Muscle layer of colon (tissue), 2 donors: ENCODE results near the gene PABPN1L.

Source experiments
- H3K27ac ChIP-seq: one replicate; pipeline ENCODE4 v1.7.0; 2013; ENCODE audit warnings: low read depth, mild to moderate bottlenecking, low read length, moderate library complexity
- H3K27me3 ChIP-seq, 2 donors: one replicate each; pipeline ENCODE4 v1.7.0; 2013; ENCODE audit warnings: low read length in 2 of 2, mild to moderate bottlenecking in 2 of 2; ENCODE audit not compliant: insufficient read depth in 2 of 2, control insufficient read depth in 1 of 2
- H3K36me3 ChIP-seq: one replicate; pipeline ENCODE4 v1.7.0; 2013; ENCODE audit warnings: mild to moderate bottlenecking, low read length; ENCODE audit not compliant: insufficient read depth
- H3K4me1 ChIP-seq: one replicate; pipeline ENCODE4 v1.7.0; 2013; ENCODE audit warnings: mild to moderate bottlenecking, low read length; ENCODE audit not compliant: insufficient read depth
- H3K4me3 ChIP-seq, 2 donors: one replicate each; pipeline ENCODE4 v1.7.0; 2013; ENCODE audit warnings: low read length in 2 of 2, low read depth in 1 of 2, mild to moderate bottlenecking in 1 of 2, moderate library complexity in 1 of 2
- H3K9ac ChIP-seq: one replicate; pipeline ENCODE4 v1.7.0; 2013; ENCODE audit warnings: low read length
- H3K9me3 ChIP-seq: one replicate; pipeline ENCODE4 v1.7.0; 2013; ENCODE audit warnings: mild to moderate bottlenecking, low read length
- donor health status: abdominal sarcoma.
- donor health status: Adenocarcinoma of cecum.

The PABPN1L gene

GRCh38 chr16:88888461-88889387 is 22.3 kb upstream of the PABPN1L start:
- Histone ChIP-seq H3K4me1 (no peaks in the 10 kb centered on the region), H3K9me3 (no peaks in the 10 kb centered on the region), H3K27me3 (no peaks in the 10 kb centered on the region), H3K4me3 (no peak overlapping the region), H3K9ac (no peak overlapping the region), H3K36me3 (no peaks in the 10 kb centered on the region), H3K27ac (no peak overlapping the region)

DNA sequence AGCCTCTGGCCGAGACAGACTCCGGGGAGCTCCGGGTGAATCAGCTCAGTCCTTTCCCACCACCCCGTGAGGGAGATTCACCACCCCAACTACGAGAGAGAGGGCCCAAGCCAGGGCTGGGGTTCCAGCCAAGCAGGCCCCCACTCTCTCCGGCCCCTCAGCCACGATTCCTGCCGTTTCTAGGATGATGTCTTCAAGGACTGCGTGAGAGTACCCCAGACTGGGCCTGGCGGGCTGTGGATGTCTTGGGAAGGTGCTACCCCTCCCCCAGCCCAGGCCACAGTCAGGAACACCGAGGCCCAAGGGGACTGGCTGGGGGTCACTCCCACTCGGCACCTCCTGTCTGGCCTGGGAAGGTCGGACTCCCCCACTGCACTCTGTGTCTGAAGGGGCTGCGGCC is 21.6 kb upstream of the PABPN1L start:
- Histone ChIP-seq H3K27ac (no peak overlapping the region), H3K4me1 (no peaks in the 10 kb centered on the region), H3K4me3 (no peak overlapping the region), H3K36me3 (no peaks in the 10 kb centered on the region), H3K9me3 (no peaks in the 10 kb centered on the region), H3K9ac (no peak overlapping the region), H3K27me3 (no peaks in the 10 kb centered on the region)

DNA sequence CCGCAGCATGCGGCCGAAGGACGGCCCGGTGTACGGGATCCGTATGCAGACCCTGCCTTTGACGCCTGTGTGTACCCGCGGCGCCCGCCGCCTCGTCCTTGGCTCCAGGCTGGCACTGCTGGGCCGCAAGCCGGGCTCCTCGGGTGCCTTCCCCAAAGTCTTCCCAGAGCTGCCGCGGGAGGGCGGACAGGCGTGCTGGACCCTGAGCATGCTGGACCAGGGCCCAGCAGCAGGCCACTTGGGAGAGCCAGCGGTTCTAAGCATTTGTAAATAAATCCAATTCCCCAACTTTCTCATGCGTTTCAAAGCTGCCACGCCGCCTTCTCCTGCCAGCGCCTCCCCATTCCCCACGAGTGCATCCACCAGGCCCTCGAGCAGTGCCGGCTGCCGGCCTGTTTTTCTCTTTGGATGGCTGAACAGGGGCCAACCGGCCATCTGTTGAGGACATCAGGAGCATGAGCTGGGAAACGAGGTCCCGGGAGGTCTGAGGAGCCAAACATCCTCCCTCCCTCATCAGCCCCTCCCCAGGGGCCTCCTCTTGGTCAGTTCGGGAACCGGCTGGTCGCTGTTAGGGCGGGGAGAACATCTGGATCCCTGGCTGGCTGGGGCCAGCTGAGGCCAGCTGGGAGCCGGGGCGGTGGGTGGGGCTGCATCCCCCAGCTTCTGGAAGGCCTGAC is 20.5 kb upstream of the PABPN1L start:
- Histone ChIP-seq H3K27ac (no peak overlapping the region), H3K9ac (no peak overlapping the region), H3K9me3 (no peaks in the 10 kb centered on the region), H3K27me3 (peaks cover 0 to 3% of the 10 kb centered on the region in 2 donors), H3K36me3 (no peaks in the 10 kb centered on the region), H3K4me1 (no peaks in the 10 kb centered on the region), H3K4me3 (no peak overlapping the region)

- no peaks in the 10 kb centered on the region for H3K36me3 ChIP-seq
- H3K27ac ChIP-seq, result no peak overlapping the region
Observed at GRCh38 chr16:88886420-88886844, 20.0 kb upstream of the PABPN1L start.

DNA sequence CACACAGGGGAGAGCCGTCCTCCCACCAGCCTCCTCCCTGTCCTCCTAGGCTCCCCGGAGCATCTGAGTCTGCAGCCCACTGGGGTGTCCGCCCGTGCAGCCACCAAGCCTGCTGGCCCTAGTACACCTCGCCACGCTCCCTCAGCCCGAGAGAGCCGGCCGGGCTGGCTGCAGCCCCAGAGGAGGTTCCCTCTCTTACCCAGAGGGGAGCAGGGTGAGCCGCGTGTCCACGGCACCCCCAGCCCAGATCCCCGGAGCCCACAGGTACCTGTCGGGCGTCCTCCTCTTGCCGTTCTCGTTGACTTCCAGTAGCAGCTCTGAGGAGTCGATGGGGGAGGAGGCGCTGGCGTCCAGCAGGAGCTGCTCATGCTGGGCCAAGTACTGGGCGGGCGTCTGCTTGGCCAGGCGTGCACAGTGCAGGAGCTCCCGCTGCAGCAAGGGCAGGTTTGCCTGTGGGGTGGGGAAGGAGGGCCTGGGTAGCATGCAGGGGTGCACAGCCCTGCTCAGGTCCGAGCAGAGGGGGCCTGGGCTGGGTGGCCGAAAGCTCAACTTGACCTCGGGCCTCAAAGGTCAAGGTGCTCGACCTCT is 19.3 kb upstream of the PABPN1L start:
- Histone ChIP-seq H3K27ac (no peak overlapping the region), H3K27me3 (peaks cover 0 to 15% of the 10 kb centered on the region in 2 donors), H3K9me3 (no peaks in the 10 kb centered on the region), H3K36me3 (no peaks in the 10 kb centered on the region), H3K4me1 (no peaks in the 10 kb centered on the region), H3K9ac (no peak overlapping the region), H3K4me3 (no peak overlapping the region)

More at GRCh38 chr16:88886420-88886844, 20.0 kb upstream of the PABPN1L start:
- no peaks in the 10 kb centered on the region for H3K9me3 ChIP-seq
- no peak overlapping the region for H3K4me3 ChIP-seq
- H3K4me1 ChIP-seq, result no peaks in the 10 kb centered on the region
- H3K9ac ChIP-seq, result no peak overlapping the region
- peaks cover 0 to 9% of the 10 kb centered on the region in 2 donors for H3K27me3 ChIP-seq

DNA sequence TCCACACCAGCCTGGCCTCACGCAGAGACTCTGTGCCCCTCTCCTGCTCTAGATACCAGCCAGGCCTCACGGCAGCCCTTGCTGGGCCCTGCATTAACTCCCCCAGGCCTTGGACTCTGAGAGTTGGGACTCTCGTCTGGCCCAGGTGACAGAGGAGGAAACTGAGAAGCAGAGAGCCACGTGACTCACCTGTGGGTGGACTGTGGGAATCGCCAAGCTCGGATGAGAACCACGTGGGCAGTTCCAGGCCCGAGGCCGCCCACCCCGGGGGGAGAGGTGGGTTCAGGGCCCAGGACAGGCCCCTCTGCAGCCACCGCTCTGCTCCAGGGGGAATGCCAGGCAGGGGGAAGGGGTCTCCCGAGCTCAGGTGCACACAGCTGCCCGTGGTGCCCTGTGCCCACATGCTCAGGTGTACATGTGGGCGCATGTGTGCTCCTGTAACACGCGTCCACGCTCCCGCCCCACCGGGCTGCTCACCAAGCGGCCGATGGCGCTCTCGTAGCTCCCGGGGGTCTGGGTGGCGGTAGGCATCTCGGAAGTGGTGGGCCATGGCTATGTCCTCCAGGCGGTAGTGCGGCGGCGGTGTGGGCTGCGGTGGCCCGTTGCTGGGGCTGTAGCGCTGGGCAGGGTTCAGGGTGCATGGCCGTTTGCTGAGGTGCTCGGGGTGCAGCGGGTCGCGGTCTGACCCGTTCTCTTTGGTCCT is 18.3 kb upstream of the PABPN1L start:
- no peak overlapping the region for H3K27ac ChIP-seq
- H3K4me1 ChIP-seq, result no peaks in the 10 kb centered on the region

DNA sequence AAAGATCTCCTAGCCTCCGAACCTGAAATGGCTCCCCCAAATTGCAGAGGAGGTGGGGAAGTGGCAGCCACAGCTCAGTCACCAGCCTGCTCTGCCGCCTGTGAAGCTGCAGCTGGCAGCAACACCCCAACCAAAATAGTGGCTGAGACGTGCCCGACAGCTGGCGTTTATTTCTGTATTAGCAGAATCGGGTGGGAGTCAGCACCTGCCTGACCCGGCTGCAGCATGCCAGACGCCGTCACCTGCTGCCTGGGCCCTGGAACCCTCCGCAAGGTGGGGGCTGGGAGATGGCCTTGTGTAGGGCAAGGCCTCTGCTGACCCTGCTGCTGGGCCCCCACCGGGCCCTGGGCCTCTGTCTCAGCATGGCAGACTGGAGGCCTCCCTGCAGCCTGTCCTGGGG is 17.5 kb upstream of the PABPN1L start:
- Histone ChIP-seq H3K9ac (no peak overlapping the region), H3K9me3 (no peaks in the 10 kb centered on the region), H3K36me3 (no peaks in the 10 kb centered on the region), H3K27me3 (peaks cover 0 to 24% of the 10 kb centered on the region in 2 donors), H3K4me1 (no peaks in the 10 kb centered on the region), H3K27ac (no peak overlapping the region), H3K4me3 (no peak overlapping the region)

More for the DNA sequence above, 18.3 kb upstream of the PABPN1L start:
- Histone ChIP-seq H3K4me3 (no peak overlapping the region), H3K9me3 (no peaks in the 10 kb centered on the region), H3K36me3 (no peaks in the 10 kb centered on the region), H3K9ac (no peak overlapping the region), H3K27me3 (peaks cover 0 to 24% of the 10 kb centered on the region in 2 donors)

- H3K9me3 ChIP-seq, result no peaks in the 10 kb centered on the region
- H3K9ac ChIP-seq, result no peak overlapping the region
- no peak overlapping the region for H3K4me3 ChIP-seq
- H3K27ac ChIP-seq, result no peak overlapping the region
- peaks cover 0 to 24% of the 10 kb centered on the region in 2 donors for H3K27me3 ChIP-seq
- H3K36me3 ChIP-seq, result no peaks in the 10 kb centered on the region
- no peaks in the 10 kb centered on the region for H3K4me1 ChIP-seq
Observed at GRCh38 chr16:88883117-88883895, 16.8 kb upstream of the PABPN1L start.

- H3K9ac ChIP-seq, result no peak overlapping the region
- no peaks in the 10 kb centered on the region for H3K9me3 ChIP-seq
- peaks cover 0 to 24% of the 10 kb centered on the region in 2 donors for H3K27me3 ChIP-seq
- no peak overlapping the region for H3K27ac ChIP-seq
- no peaks in the 10 kb centered on the region for H3K4me1 ChIP-seq
- H3K4me3 ChIP-seq, result no peak overlapping the region
- no peaks in the 10 kb centered on the region for H3K36me3 ChIP-seq
Observed at GRCh38 chr16:88882358-88883030, 16.0 kb upstream of the PABPN1L start.

DNA sequence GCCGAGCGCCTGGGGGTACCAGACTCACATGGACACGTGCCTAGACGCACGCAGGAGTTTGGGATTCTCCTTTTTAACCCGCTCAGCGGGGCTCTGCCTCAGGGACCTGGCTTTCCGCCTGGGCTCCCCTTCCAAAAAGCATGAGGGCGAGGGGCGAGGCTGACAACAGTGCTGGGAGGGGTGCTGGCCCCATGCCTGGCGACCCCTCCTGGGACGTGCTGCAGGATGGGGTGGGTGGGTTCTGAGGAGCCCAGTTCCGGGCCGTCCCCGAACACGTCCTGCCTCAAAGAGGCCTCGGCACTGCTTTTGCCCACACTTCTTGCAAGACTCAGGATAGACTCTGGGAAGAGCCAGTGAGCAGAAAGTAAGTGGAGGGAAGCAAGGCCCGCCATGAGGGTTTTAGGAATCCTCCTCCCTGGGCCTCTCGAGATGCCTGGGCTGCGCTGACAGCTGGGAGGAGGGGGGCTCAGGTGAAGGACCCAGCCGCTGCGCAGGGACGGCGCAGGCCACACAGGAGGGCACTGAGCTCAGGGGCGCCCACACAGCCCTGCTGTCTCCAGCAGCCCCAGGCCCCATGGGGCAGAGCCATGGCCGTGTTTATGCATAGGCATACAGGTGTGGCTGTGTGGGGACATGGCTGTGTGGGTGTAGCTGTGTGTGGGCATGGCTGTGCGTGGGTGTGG is 15.4 kb upstream of the PABPN1L start:
- Histone ChIP-seq H3K4me1 (no peaks in the 10 kb centered on the region), H3K27me3 (peaks cover 0 to 24% of the 10 kb centered on the region in 2 donors), H3K9me3 (no peaks in the 10 kb centered on the region), H3K9ac (no peak overlapping the region), H3K36me3 (no peaks in the 10 kb centered on the region), H3K27ac (no peak overlapping the region), H3K4me3 (no peak overlapping the region)
